ENCODE measurements around the gene HELZ2.

Gene HELZ2

DNA sequence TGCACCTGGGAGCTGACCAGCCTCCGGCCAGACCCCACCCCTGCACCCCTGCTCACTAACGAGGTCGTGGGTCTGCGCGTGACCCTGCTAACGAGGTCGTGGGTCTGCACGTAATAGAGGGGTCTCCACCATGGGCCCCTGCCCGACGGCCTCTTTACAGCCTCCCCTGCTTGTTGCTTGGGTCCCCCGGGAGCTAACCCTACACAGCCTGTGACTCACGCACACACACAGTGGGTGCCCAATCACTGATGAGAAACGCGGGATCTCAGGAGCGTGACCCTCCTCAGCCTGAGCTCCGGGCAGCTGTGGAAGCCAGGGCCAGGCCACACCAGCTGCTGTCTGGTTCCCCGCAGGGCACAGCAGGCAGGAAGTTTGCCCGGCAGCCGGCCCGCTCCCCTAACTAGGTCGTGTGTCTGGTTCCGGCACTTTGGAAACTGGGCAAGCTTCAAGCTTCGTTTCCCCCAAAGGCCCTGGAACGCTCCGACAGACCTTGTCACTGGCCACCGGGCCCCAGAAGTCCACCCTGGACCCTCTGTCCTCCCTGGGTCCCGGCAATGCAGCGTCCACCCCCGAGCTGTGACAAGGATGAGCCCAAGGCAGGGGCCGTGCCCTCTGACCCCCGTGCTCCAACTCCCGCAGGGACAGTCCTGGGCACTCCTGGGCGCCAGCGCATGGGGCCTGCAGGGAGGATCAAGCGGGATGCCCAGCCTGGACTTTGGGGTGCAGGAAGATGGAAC lies 37.6 kb downstream of the HELZ2 start:
- no peak for DNase-seq

- no peak for DNase-seq
These were observed 39.0 kb downstream of the HELZ2 start for GRCh38 chr20:63534831-63535651.

- DNase-seq, result no peak
These were observed 39.6 kb downstream of the HELZ2 start for GRCh38 chr20:63534427-63534830.

- no peak for DNase-seq
These were observed 40.1 kb downstream of the HELZ2 start for GRCh38 chr20:63533871-63534393.

GRCh38 chr20:63533388-63533787 lies 40.7 kb downstream of the HELZ2 start:
- no peak for DNase-seq

DNA sequence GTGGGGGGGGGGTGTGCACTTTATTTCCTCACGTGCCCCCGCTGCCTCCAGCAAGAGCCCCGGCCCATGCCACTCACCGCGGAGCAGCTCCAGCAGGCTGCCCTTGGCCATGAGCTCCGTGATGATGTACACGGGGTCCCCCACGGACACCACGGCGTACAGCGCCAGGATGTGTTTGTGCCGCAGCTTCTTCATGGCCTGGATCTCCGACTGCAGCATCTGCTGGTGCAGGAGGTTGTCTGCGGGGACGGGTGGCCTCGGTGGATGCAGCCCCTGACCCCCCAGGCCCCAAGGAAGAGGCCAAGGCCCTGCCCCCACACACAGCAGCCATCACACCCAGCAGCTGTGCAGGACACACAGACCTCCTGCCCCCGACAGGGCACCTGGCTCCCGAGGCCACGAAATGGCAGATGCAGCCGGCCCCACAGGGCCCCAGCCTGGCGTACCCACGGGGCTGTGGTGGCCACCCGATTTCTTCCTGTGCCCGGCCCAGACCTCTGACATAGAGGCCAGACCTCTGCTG lies 41.5 kb downstream of the HELZ2 start:
- no peak for DNase-seq

GRCh38 chr20:63531686-63532448 lies 42.2 kb downstream of the HELZ2 start:
- DNase-seq, result no peak

GRCh38 chr20:63530788-63531160 lies 43.3 kb downstream of the HELZ2 start:
- DNase-seq, result no peak

DNA sequence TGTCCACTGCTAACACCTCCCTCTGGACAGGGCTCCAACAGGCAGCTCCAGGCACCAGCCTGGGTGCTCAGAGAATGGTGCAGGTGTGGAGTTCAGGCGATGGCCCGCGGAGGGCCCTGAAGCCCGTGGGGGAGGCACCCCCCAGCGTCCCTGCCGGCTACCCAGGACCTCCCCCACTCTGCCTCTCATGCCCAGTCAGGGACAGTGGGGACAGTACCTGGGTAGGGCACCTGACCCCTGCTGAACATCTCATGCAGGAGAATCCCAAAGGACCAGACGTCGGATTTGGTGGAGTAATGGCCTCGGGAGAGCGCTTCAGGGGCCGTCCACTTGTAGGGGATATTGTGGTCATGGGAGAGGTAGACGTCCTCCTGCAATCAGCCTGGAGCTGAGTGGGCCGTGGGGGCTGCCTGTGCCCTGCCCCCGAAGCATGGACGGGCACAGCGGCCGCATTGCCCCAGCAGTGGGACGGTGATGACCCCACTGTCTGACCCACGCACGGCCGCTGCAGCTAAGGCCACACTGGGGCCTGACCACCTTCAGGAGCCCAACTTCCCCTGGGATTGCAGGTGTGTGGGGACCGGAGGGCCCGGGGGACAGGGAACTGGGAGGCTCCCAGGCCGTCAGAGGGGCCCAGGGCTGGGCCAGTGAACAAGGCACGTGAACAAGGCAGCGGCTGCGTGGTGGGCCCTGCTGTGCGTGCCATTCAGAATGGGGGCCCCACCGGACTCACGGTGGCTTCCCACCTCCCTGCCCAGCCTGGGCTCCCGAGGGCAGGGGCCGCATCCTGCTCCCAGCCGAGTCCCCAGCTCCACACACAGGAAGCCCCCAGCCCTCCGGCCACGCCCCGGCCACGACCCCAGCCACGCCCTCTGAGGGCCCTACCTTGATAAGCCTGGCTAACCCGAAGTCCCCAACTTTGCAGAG lies 43.9 kb downstream of the HELZ2 start:
- no peak for DNase-seq

GRCh38 chr20:63529180-63529860 lies 44.7 kb downstream of the HELZ2 start:
- no peak for DNase-seq

DNA sequence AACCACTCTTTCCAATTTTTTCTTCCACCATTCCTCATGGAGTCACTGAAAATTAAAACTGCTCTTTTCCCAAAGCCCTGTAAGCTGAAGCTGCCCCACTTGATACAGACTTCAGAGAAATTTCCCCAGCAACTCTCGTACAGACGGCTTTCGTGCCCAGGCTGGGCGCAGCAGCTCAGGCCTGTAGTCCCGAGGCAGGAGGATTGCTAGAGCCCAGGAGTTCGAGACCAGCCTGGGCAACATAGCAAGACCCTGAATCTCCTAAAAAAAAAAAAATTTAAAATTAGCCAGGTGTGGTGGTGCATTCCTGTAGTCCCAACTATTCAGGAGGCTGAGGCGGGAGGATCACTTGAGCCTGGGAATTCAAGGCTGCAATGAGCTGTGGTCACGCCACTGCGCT lies 46.9 kb downstream of the HELZ2 start:
- no peak for DNase-seq

DNA sequence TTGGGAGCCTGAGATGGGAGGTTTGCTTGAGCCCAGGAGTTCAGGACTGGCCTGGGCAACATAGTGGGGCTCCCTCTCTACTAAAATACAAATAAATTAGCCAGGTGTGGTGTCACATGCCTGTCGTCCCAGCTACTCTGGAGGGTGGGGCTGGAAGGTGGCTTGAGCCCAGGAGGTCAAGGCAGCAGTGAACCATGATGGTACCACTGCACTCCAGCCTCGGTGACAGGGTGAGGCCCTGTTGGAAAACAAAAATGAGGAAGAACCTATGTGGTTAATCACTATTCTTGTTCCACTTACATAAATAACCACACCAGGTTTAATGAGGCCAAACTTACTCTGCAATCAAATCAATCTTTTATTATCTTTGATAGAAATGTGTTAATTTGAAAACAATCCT lies 48.1 kb downstream of the HELZ2 start:
- DNase-seq, result no peak

DNA sequence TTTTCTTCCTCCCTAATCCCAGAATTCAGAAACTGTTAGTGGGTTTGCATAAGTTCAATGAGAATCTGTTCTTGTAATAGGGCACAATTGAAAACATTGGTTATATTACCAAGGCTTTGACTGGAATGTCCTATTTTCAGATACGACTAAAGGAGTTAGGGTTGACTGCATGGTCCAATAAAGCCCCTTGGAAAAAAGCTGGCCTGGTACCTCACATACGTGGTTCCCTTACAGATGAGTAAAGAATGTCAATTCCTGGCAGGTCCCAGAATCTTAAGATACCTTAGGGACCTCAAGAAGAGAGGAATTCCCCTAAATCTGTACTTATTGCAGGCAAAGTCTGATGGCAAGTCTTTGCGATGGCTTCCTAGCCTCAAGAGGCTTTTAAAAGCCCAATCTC lies 48.9 kb downstream of the HELZ2 start:
- DNase-seq, result no peak
